NCI-H2029 treated with DMSO at 0.1 percent for 48 hours (cell line): ENCODE results near the gene TMEM239.
A peak's percentile ranks its signal among the peaks of the same experiment; 100 is the strongest.
"Not testable (repeated sequence)": the region's sequence is repeated elsewhere in the genome, so short reads cannot be mapped to it uniquely, and the experiment has no call there.

Experiments
- DNase-seq: peaks from one replicate; lab custom pipeline; 2025; lab: John Stamatoyannopoulos, UW

Gene TMEM239

DNA sequence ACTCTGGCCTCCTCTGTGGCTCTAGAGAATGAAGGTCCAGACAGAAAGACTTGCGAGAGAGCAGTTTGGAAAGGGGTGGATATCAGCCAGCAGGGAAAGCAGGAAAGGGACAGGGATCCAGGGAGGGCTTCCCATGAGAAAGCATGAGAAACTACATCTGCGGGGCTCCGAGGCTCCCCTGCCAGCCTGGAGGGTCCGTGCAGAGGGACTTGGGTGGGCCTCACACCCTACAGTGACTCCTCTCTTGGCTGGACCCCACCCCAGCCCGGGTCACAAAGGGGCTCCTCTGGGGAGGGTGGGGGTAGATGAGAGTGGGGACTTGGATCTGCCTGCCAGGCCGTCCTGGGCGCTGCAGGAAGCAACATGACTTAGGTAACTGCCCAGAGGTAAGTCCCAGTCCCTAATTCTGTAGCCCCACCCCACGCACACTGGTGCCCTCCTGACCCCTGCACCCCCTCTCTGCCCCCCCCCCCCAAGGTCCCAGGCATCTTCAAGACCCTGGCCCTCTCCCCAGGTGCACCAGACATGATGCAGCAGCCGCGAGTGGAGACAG lies at the start of gene TMEM239:
Gene TMEM239 (plus strand): TSS at position 335 of the 553 bp plus-strand sequence. CDS start 191 bp downstream, at position 526.
- no peak for DNase-seq

DNA sequence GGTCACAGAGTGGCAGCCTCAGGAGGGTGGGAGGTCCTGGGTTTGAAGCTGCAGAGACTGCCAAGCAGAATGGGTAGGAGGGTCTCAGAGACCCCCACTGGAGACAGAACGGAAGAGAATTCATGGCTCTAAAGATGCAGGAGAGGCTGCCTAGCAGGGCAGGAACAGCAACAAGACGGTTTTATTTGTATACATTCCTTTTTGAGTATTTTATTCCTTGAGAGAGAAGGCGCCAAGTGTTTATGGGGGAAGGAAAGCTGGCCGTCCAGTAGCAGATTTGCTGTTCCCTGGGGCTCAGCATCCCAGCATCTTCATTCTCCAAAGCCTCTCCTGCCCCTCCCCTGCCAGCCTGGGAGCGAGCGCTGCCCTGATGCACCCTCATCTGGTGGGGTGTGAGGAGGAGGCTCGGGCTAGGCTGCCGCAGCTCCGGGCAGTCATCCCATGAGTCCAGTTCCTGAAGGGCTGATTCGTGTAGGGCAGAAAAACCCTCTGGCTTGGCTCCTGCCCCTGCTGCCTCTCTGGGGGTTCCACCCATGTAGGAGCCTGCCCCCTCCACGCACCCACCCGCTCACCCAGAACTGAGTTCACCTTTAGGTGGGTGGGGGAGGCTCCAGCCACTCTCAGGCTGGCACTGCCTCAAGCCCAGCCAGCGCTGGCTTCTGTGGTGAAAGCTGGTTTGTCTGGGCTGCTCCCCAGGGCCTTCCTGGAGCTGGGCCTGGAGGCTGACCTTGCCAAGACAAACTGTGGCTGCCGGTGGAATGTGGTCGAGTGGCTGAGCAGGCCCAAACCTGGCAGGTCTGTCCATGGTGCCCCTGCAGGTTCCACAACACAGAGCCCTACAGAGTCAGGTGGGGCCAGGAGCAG lies 48.2 kb upstream of the TMEM239 start:
- peak; percentile 75 for DNase-seq

DNA sequence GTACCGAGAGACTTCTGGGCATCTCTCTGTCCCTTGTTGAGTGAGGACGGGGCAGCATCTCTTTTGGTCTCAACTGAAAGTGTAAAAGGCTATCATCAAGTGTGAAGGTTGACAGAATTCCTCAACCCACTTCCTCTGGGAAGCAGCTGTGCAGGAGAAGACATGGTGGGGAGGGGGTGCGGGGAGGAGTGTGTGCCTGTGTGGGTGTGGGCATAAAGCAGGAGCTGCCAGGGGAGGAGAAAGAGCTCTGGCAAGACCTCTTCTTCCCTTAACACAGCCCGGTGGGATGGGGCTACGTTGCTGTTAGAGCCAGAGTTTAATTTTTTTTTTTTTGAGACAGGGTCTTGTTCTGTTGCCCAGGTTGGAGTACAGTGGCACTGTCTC lies 47.5 kb upstream of the TMEM239 start:
- DNase-seq = no peak

GRCh38 chr20:2770091-2770490 lies 46.1 kb upstream of the TMEM239 start:
- DNase-seq = not testable (repeated sequence)

- no peak for DNase-seq
Observed at GRCh38 chr20:2771631-2772080, 44.5 kb upstream of the TMEM239 start.

GRCh38 chr20:2773812-2774211 lies 42.4 kb upstream of the TMEM239 start:
- DNase-seq = no peak

- DNase-seq = no peak
Observed at GRCh38 chr20:2775139-2775538, 41.0 kb upstream of the TMEM239 start.

- DNase-seq = no peak
Observed at GRCh38 chr20:2778602-2779321, 37.4 kb upstream of the TMEM239 start.

- no peak for DNase-seq
Observed at GRCh38 chr20:2780948-2781347, 35.2 kb upstream of the TMEM239 start.

GRCh38 chr20:2783908-2784566 lies 32.1 kb upstream of the TMEM239 start:
- no peak for DNase-seq

GRCh38 chr20:2793471-2793870 lies 22.7 kb upstream of the TMEM239 start:
- no peak for DNase-seq

DNA sequence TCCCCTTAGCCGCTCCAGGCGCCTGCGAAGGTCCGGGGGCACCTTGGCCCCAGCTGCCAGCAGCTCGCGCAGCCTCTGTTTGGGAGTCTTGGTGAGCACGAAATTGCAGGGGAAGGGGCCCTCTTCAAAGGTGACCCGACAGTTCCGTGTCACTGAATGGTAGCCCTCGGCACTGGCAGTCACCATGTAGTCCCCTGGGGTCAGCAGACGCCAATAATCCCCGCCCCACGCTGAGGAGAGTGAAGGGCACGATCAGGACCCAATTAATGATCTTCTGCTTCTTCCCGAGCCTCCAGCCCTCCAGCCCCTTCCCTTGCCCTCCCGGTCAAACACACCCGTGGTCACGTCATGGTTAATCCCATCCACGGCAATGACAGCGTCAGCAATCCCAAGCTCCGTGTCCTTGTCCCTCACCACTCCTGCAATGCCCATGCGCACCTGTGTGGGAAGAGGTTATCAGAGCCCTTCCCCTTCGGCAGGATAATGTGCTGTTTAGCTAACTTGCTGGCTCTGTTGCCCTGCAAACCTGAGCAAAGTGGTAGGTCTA lies 21.9 kb upstream of the TMEM239 start:
- no peak for DNase-seq

DNA sequence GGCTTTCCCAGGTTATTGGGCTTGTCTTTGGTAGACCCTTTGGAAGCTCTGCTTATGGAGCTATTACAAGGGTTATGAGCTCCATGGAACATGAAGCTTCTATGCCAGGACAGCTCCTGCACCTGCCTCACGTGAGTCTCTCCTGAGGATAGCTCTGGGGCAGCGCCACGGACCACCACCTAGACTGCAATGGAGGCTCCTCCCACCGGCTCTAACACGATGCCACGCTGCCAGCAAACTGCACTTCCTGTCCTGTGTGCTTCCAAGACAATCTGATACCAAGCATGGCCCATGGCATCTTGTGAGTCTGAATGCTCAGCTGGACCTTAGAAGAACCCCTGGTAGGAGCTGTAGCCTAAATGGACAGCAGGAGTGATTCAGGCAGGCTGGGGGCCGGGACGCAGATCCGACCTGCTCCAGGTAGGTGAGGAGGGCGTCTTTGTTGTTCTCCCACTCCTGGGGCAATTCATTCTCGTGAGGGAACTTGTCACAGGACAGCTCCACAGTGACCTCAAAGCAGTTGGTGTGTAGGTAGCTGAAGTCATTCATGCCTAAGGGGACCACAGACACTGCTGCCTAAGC lies 21.2 kb upstream of the TMEM239 start:
- no peak for DNase-seq

GRCh38 chr20:2795451-2795850 lies 20.7 kb upstream of the TMEM239 start:
- DNase-seq = no peak

GRCh38 chr20:2796011-2796660 lies 20.0 kb upstream of the TMEM239 start:
- no peak for DNase-seq

DNA sequence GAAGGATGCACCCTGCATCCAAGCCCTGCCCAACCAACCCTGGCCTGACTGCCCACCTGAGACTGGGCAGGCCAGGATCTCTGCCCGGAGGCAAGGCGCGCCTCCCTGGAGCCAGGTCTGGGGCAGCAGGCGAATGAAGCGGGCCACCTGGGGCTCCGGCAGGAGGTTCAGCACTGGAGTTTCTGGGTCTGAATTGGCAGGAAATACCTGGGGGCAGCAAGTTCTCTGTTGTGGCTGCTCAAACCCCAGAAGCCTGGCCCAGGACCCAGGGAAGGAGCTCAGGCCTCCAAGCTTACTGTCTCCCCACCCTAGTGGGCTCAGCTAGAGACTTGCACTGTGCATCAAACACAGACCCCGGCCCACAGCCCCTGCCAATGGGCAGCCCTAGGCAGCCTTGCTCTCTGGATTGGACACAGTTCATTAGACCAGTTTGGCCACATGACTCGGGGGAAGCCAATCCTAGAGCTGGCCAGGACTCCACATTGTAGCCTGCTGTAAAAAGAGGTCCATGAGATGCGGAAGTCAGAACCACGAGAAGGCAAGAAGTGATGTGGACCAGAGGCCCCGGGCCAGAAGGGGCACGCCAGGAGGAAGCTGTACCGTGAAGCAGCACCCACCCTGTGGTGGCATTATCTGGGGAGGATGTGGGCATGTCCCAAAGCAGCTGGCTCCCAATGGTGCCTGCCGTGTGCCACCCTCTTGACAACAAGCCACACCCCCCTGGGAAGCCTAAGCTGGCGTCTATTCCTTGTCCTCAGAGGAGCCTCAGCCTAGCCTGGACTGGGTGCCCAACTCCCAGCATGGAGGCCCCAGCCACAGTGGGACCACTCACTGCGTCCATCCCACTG lies 18.8 kb upstream of the TMEM239 start:
- no peak for DNase-seq

GRCh38 chr20:2798095-2798805 lies 17.9 kb upstream of the TMEM239 start:
- DNase-seq = no peak

GRCh38 chr20:2798814-2799213 lies 17.4 kb upstream of the TMEM239 start:
- DNase-seq = no peak

- DNase-seq = no peak
Observed at GRCh38 chr20:2799271-2799670, 16.9 kb upstream of the TMEM239 start.
